ENCODE results near the gene PDXDC1.
"Not testable (repeated sequence)": the region's sequence is repeated elsewhere in the genome, so short reads cannot be mapped to it uniquely, and the experiment has no call there.

The PDXDC1 gene

DNA sequence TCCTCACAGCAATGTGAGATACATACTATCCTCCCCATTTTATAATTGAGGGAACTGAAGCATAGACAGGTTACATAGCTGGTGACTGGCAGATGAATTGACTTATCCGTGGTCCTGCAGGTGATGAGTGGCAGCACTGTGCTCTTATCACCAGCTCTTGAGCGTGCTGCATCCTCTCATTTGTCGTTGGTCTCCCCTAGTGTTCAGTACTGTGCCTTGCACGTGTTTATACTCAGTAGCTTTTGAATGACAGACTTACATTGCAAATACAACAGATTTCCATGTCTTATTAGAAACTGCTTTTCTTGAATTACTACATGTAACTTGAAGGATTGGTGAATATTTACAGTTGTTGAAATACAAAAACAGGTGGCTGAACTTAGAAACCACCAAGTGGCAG, 47.4 kb downstream of the PDXDC1 start:
- not testable (repeated sequence) for H3K4me3 ChIP-seq (ENCODE audit: low read length); DNase-seq (ENCODE audit: low read depth)
- TF ChIP-seq CTCF (conservative IDR thresholded peaks at IDR 0.05; ENCODE audit: low read length) = peak; percentile 45

GRCh38 chr16:15023381-15024077, 48.7 kb downstream of the PDXDC1 start:
- peak; percentile 58 for DNase-seq (ENCODE audit: low read depth)
- not testable (repeated sequence) for H3K4me3 ChIP-seq (ENCODE audit: low read length)

DNA sequence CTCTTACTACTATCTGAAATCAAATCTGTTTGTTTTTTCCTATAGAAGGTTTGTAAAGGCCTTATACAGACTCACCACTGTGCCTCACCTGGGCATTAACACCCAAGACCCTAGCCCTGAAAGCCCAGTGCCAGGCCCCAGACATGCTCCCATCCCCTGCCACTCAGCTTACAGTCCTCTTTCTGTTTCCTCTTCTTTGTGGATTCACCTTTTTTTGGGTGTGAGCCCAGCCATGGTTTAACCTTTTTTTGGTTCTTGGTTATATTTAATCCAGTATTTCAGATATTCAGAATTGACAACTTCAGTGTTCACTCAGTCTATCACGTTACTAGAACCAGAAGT, 50.0 kb downstream of the PDXDC1 start:
- not testable (repeated sequence) for H3K4me3 ChIP-seq (ENCODE audit: low read length); DNase-seq (ENCODE audit: low read depth)

- H3K4me3 ChIP-seq (ENCODE audit: low read length) = not testable (repeated sequence)
- DNase-seq (ENCODE audit: low read depth) = peak; percentile 54
Observed at GRCh38 chr16:15025234-15025951, 50.6 kb downstream of the PDXDC1 start.

- not testable (repeated sequence) for DNase-seq (ENCODE audit: low read depth); H3K4me3 ChIP-seq (ENCODE audit: low read length)
Observed at GRCh38 chr16:15027051-15027450, 52.2 kb downstream of the PDXDC1 start.

GRCh38 chr16:15027503-15028344, 52.9 kb downstream of the PDXDC1 start:
- DNase-seq (ENCODE audit: low read depth); H3K4me3 ChIP-seq (ENCODE audit: low read length): not testable (repeated sequence)

GRCh38 chr16:15028345-15028715, 53.5 kb downstream of the PDXDC1 start:
- DNase-seq (ENCODE audit: low read depth); H3K4me3 ChIP-seq (ENCODE audit: low read length): not testable (repeated sequence)

- H3K4me3 ChIP-seq (ENCODE audit: low read length) = not testable (repeated sequence)
- peak; percentile 67 for DNase-seq (ENCODE audit: low read depth)
- 0 out of 2 replicates have a peak, but pooled peaks have one; percentile 1 for TF ChIP-seq CTCF (conservative IDR thresholded peaks at IDR 0.05; ENCODE audit: low read length)
Observed at GRCh38 chr16:15028801-15029698, 54.2 kb downstream of the PDXDC1 start.

DNA sequence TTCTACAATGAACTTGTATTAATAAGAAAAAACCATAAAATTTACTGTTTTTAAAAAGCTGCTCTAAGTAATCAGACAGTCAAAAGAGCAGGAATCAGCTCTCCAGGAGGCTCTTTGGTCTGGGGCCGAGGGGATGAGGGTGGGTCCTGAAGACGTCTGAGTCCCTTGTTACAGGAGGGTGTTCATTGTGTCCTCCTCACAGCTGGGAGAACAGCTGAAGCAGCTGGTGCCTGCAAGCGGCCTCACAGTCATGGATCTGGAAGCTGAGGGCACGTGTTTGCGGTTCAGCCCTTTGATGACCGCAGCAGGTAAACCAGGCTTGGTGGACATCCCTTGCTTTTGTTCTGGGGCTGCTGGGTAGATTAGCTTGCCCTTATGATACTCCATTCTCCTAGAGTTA, 54.9 kb downstream of the PDXDC1 start:
- not testable (repeated sequence) for H3K4me3 ChIP-seq (ENCODE audit: low read length); DNase-seq (ENCODE audit: low read depth)

DNA sequence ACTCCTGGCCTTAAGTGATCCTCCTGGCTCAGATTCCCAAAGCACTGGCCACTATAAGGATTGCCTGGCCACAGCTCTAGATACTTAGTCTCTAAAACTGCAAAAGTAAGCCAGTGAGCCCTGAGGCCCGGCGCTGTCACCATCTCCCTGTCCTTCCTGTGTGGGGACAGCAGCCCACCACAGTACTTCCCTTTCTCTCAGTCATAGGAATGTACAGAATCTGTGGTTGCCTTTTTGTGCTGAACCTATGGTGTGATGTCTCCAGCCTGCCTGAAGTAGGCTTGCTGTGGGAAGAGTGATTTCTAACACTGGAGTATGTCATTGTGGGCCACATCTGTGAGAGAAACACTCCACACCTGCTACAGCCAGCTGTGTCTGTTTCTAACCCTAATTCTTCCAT, 56.4 kb downstream of the PDXDC1 start:
- no peak for DNase-seq (ENCODE audit: low read depth)
- no peak overlapping the region for H3K4me3 ChIP-seq (ENCODE audit: low read length)
- TF ChIP-seq CTCF (conservative IDR thresholded peaks at IDR 0.05; ENCODE audit: low read length) = no peak
